Measurements from ENCODE around the gene FBXO21. TPM values are rescaled to one million over a fixed set of nuclear protein-coding genes. Genes with fewer than 3 reads are reported as not detected.

Gene FBXO21
- total RNA-seq, 4 donors from 2014 or later: 42.7 to 141 (median 80.4) TPM

- in situ Hi-C loops (cut with MboI; ENCODE audit: low sequenced_read_pairs in 4 of 4) (no loop called here), intact Hi-C loops (cut with DNase I; ENCODE audit: low total_unique reads) (no loop called here)
- no peak overlapping the region for H3K27ac ChIP-seq
- no peaks in the 10 kb centered on the region for H3K36me3 ChIP-seq
- H3K9me3 ChIP-seq: no peaks in the 10 kb centered on the region
- H3K4me3 ChIP-seq: no peak overlapping the region
- H3K27me3 ChIP-seq: no peaks in the 10 kb centered on the region
- TF ChIP-seq CTCF (IDR thresholded peaks at IDR 0.05 in 4 of 5, conservative IDR thresholded peaks at IDR 0.05 in 1 of 5) (no peak), POLR2A (IDR thresholded peaks at IDR 0.05) (no peak)
- DNase-seq (no peak), ATAC-seq (no peak)
- H3K4me1 ChIP-seq: peaks cover 8 to 15% of the 10 kb centered on the region in 2 donors
These were observed 69.5 kb downstream of the FBXO21 start for GRCh38 chr12:117120787-117121186.

GRCh38 chr12:117119592-117120198 is 70.6 kb downstream of the FBXO21 start:
- peak in 1 of 2 donors; percentile 25 for DNase-seq
- H3K36me3 ChIP-seq: no peaks in the 10 kb centered on the region
- peak overlapping the region in 1 of 4 donors; percentile 2 for H3K27ac ChIP-seq
- H3K27me3 ChIP-seq: no peaks in the 10 kb centered on the region
- peaks cover 8 to 15% of the 10 kb centered on the region in 2 donors for H3K4me1 ChIP-seq
- in situ Hi-C loops (cut with MboI; ENCODE audit: low sequenced_read_pairs in 4 of 4): no loop called here
- H3K9me3 ChIP-seq: no peaks in the 10 kb centered on the region
- no peak for ATAC-seq
- H3K4me3 ChIP-seq: no peak overlapping the region
- intact Hi-C loops (cut with DNase I; ENCODE audit: low total_unique reads): loop anchor here (2.0 to 10.0 kb wide), 2 partner anchors 95 to 415 kb away; no protein-coding TSS in a partner anchor
- TF ChIP-seq CTCF (IDR thresholded peaks at IDR 0.05 in 4 of 5, conservative IDR thresholded peaks at IDR 0.05 in 1 of 5): peak in 4 of 5 experiments; percentile 33 to 59 (median 50)
- no peak for TF ChIP-seq POLR2A (IDR thresholded peaks at IDR 0.05)

- TF ChIP-seq CTCF (IDR thresholded peaks at IDR 0.05 in 4 of 5, conservative IDR thresholded peaks at IDR 0.05 in 1 of 5): no peak
- TF ChIP-seq POLR2A (IDR thresholded peaks at IDR 0.05): no peak
- H3K27me3 ChIP-seq: no peaks in the 10 kb centered on the region
- no peaks in the 10 kb centered on the region for H3K36me3 ChIP-seq
- in situ Hi-C loops (cut with MboI; ENCODE audit: low sequenced_read_pairs in 4 of 4): no loop called here
- no peak for ATAC-seq
- H3K27ac ChIP-seq: peak overlapping the region in 1 of 4 donors; percentile 2
- DNase-seq: no peak
- H3K4me1 ChIP-seq: peaks cover 8 to 15% of the 10 kb centered on the region in 2 donors
- no peak overlapping the region for H3K4me3 ChIP-seq
- intact Hi-C loops (cut with DNase I; ENCODE audit: low total_unique reads): loop anchor here (2.0 to 10.0 kb wide), 2 partner anchors 94 to 414 kb away; no protein-coding TSS in a partner anchor
- H3K9me3 ChIP-seq: no peaks in the 10 kb centered on the region
These were observed 71.3 kb downstream of the FBXO21 start for GRCh38 chr12:117118838-117119591.

GRCh38 chr12:117114784-117115183 is 75.5 kb downstream of the FBXO21 start:
- Histone ChIP-seq H3K36me3 (no peaks in the 10 kb centered on the region), H3K27ac (no peak overlapping the region), H3K27me3 (no peaks in the 10 kb centered on the region), H3K4me1 (peaks cover 8 to 15% of the 10 kb centered on the region in 2 donors), H3K9me3 (no peaks in the 10 kb centered on the region), H3K4me3 (no peak overlapping the region)
- TF ChIP-seq POLR2A (IDR thresholded peaks at IDR 0.05) (no peak), CTCF (IDR thresholded peaks at IDR 0.05 in 4 of 5, conservative IDR thresholded peaks at IDR 0.05 in 1 of 5) (no peak)
- DNase-seq (no peak), ATAC-seq (no peak)
- in situ Hi-C loops (cut with MboI; ENCODE audit: low sequenced_read_pairs in 4 of 4) (no loop called here), intact Hi-C loops (cut with DNase I; ENCODE audit: low total_unique reads) (loop anchor here (10.0 kb wide), 1 partner anchor 410 kb away; no protein-coding TSS in a partner anchor)

Measured in gastrocnemius medialis (tissue), 4 donors.